ENCODE results near the gene CHN2. TPM values are rescaled to one million over a fixed set of nuclear protein-coding genes. Genes with fewer than 3 reads are reported as not detected.

Gene CHN2
- total RNA-seq, 5 donors from 2014 or later (not counting 1 experiment from before 2014, with no cell fraction given): 4.5 to 9.0 (median 6.6) TPM

DNA sequence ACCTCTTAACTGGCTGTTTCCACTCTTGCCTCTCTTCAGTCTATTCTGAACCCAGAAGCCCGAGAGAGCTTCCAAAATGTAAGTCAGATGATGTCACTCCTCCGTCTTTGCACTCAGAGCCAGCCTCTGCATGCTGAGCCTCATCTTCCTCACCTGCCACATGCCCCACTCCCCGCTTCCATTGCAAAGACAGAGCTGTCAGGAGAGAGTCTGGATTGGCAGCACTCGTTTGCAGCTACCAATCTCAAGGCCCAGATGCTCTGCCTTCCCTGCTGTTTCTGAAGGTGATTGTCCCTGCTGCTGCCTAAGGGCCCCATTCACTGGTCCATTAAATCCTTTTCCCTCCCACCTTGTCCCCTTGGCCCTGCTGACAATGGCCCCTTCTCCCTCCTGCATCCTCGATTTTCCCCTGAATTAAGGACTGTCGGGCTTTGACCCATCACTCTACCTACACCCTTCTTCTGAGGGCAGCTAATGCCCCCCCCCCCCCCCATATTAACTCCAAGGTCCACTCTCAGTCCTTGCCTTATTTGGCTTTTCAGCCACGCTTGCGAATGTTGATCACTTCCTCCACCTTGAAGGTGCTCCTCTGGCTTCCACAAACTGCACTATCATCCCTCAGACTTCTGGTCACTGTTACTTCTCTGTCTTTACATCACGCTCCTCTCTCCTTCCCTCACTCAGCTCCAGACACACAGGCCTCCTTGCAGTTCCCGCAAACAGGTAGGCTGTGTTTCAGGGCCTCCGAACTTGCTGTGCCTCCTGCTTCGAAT, 98.5 kb downstream of the CHN2 start:
- no peaks in the 10 kb centered on the region for H3K27me3 Mint-ChIP-seq
- no peak overlapping the region for H3K27ac ChIP-seq (ENCODE audit: low read length)
- H3K4me3 Mint-ChIP-seq: no peak overlapping the region
- peaks cover 0 to 5% (median 5%) of the 10 kb centered on the region in 3 donors for H3K4me1 Mint-ChIP-seq
- ATAC-seq (replicated peaks in 1 of 4) (no peak), DNase-seq (no peak)
- CTCF ChIA-PET: no interaction called here
- H3K9me3 Mint-ChIP-seq: no peaks in the 10 kb centered on the region
- POLR2A ChIA-PET: no interaction called here
- 88% methylated on average over 10 of the region's 12 CpGs for WGBS (ENCODE audit: insufficient coverage)
- H3K36me3 ChIP-seq (ENCODE audit: control insufficient read depth in 2 of 2, extremely low read depth in 1 of 2, insufficient read depth in 1 of 2, low read length in 1 of 2): no peaks in the 10 kb centered on the region
- peaks cover 0 to 4% of the 10 kb centered on the region in 2 experiments for H3K27me3 ChIP-seq (replicated peaks in 1 of 2; ENCODE audit: control insufficient read depth in 2 of 2, extremely low read depth in 1 of 2, insufficient read depth in 2 of 2, low read length in 1 of 2)
- no peaks in the 10 kb centered on the region for H3K9me3 ChIP-seq
- no peaks in the 10 kb centered on the region for H3K36me3 Mint-ChIP-seq
- no peaks in the 10 kb centered on the region for H3K4me1 ChIP-seq (ENCODE audit: control insufficient read depth in 1 of 2, extremely low read depth in 1 of 2, insufficient read depth in 2 of 2, low read length in 2 of 2)
- no peak overlapping the region for H3K27ac Mint-ChIP-seq
- no peak overlapping the region for H3K4me3 ChIP-seq (ENCODE audit: control insufficient read depth in 1 of 2, extremely low read depth in 1 of 2, low read length in 1 of 2)

DNA sequence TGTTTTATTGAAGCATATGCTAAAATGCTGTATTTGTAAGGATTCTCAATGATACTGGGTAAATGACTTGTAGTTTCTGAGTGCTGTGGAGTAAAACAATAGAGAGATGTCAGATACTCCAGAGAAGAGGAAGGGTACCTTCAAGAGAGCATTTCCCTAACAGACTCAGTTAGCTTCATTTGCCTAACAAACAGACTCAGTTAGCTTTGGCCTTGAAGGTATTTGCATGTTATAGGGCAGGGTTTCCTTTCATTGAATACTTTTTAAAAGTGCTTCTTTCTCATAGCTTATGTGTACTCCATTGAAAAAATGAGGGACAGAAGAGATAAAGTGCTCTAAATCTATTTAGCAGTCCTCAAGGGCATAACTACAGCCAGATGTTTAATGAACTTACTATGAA, 101.8 kb downstream of the CHN2 start:
- no peaks in the 10 kb centered on the region for H3K36me3 ChIP-seq (ENCODE audit: control insufficient read depth in 2 of 2, extremely low read depth in 1 of 2, insufficient read depth in 1 of 2, low read length in 1 of 2)
- CTCF ChIA-PET: no interaction called here
- H3K9me3 ChIP-seq: no peaks in the 10 kb centered on the region
- no peaks in the 10 kb centered on the region for H3K27me3 Mint-ChIP-seq
- H3K36me3 Mint-ChIP-seq: no peaks in the 10 kb centered on the region
- no peak for ATAC-seq (replicated peaks in 1 of 4)
- POLR2A ChIA-PET: no interaction called here
- no peak overlapping the region for H3K27ac ChIP-seq (ENCODE audit: low read length)
- H3K4me3 Mint-ChIP-seq: no peak overlapping the region
- H3K4me1 Mint-ChIP-seq: no peaks in the 10 kb centered on the region
- no peak overlapping the region for H3K4me3 ChIP-seq (ENCODE audit: control insufficient read depth in 1 of 2, extremely low read depth in 1 of 2, low read length in 1 of 2)
- H3K27me3 ChIP-seq (replicated peaks in 1 of 2; ENCODE audit: control insufficient read depth in 2 of 2, extremely low read depth in 1 of 2, insufficient read depth in 2 of 2, low read length in 1 of 2): peaks cover 0 to 4% of the 10 kb centered on the region in 2 experiments
- no peak for DNase-seq
- H3K9me3 Mint-ChIP-seq: no peaks in the 10 kb centered on the region
- H3K4me1 ChIP-seq (ENCODE audit: control insufficient read depth in 1 of 2, extremely low read depth in 1 of 2, insufficient read depth in 2 of 2, low read length in 2 of 2): no peaks in the 10 kb centered on the region
- H3K27ac Mint-ChIP-seq: no peak overlapping the region

GRCh38 chr7:29297194-29297890, 102.8 kb downstream of the CHN2 start:
- H3K27me3 ChIP-seq (replicated peaks in 1 of 2; ENCODE audit: control insufficient read depth in 2 of 2, extremely low read depth in 1 of 2, insufficient read depth in 2 of 2, low read length in 1 of 2): peaks cover 0 to 4% of the 10 kb centered on the region in 2 experiments
- no peaks in the 10 kb centered on the region for H3K36me3 Mint-ChIP-seq
- 90% methylated on average over 12 of the region's 16 CpGs for WGBS (ENCODE audit: insufficient coverage)
- H3K27me3 Mint-ChIP-seq: no peaks in the 10 kb centered on the region
- ChIA-PET POLR2A (no interaction called here), CTCF (no interaction called here)
- ATAC-seq (replicated peaks in 1 of 4) (no peak), DNase-seq (no peak)
- no peaks in the 10 kb centered on the region for H3K36me3 ChIP-seq (ENCODE audit: control insufficient read depth in 2 of 2, extremely low read depth in 1 of 2, insufficient read depth in 1 of 2, low read length in 1 of 2)
- no peaks in the 10 kb centered on the region for H3K4me1 Mint-ChIP-seq
- no peak overlapping the region for H3K4me3 Mint-ChIP-seq
- no peaks in the 10 kb centered on the region for H3K9me3 ChIP-seq
- no peak overlapping the region for H3K27ac Mint-ChIP-seq
- H3K27ac ChIP-seq (ENCODE audit: low read length): no peak overlapping the region
- H3K9me3 Mint-ChIP-seq: no peaks in the 10 kb centered on the region
- H3K4me3 ChIP-seq (ENCODE audit: control insufficient read depth in 1 of 2, extremely low read depth in 1 of 2, low read length in 1 of 2): no peak overlapping the region
- no peaks in the 10 kb centered on the region for H3K4me1 ChIP-seq (ENCODE audit: control insufficient read depth in 1 of 2, extremely low read depth in 1 of 2, insufficient read depth in 2 of 2, low read length in 2 of 2)

- ATAC-seq (replicated peaks in 1 of 4) (no peak), DNase-seq (no peak)
- H3K27ac ChIP-seq (ENCODE audit: low read length): no peak overlapping the region
- H3K4me1 ChIP-seq (ENCODE audit: control insufficient read depth in 1 of 2, extremely low read depth in 1 of 2, insufficient read depth in 2 of 2, low read length in 2 of 2): no peaks in the 10 kb centered on the region
- Mint-ChIP-seq H3K4me1 (no peaks in the 10 kb centered on the region), H3K9me3 (no peaks in the 10 kb centered on the region), H3K36me3 (no peaks in the 10 kb centered on the region), H3K27ac (no peak overlapping the region), H3K27me3 (no peaks in the 10 kb centered on the region), H3K4me3 (no peak overlapping the region)
- CTCF ChIA-PET: no interaction called here
- POLR2A ChIA-PET: no interaction called here
- no peaks in the 10 kb centered on the region for H3K27me3 ChIP-seq (replicated peaks in 1 of 2; ENCODE audit: control insufficient read depth in 2 of 2, extremely low read depth in 1 of 2, insufficient read depth in 2 of 2, low read length in 1 of 2)
- H3K9me3 ChIP-seq: no peaks in the 10 kb centered on the region
- no peaks in the 10 kb centered on the region for H3K36me3 ChIP-seq (ENCODE audit: control insufficient read depth in 2 of 2, extremely low read depth in 1 of 2, insufficient read depth in 1 of 2, low read length in 1 of 2)
- WGBS (ENCODE audit: insufficient coverage): no CpG with 5 or more reads among the region's 6 CpGs
- no peak overlapping the region for H3K4me3 ChIP-seq (ENCODE audit: control insufficient read depth in 1 of 2, extremely low read depth in 1 of 2, low read length in 1 of 2)
These were observed 104.5 kb downstream of the CHN2 start for GRCh38 chr7:29299086-29299485.

- ChIA-PET CTCF (no interaction called here), POLR2A (no interaction called here)
- H3K4me3 Mint-ChIP-seq: no peak overlapping the region
- WGBS (ENCODE audit: insufficient coverage): 93% methylated on average over 4 of the region's 4 CpGs
- H3K4me1 ChIP-seq (ENCODE audit: control insufficient read depth in 1 of 2, extremely low read depth in 1 of 2, insufficient read depth in 2 of 2, low read length in 2 of 2): no peaks in the 10 kb centered on the region
- H3K36me3 ChIP-seq (ENCODE audit: control insufficient read depth in 2 of 2, extremely low read depth in 1 of 2, insufficient read depth in 1 of 2, low read length in 1 of 2): no peaks in the 10 kb centered on the region
- H3K36me3 Mint-ChIP-seq: no peaks in the 10 kb centered on the region
- no peaks in the 10 kb centered on the region for H3K9me3 ChIP-seq
- no peak overlapping the region for H3K27ac ChIP-seq (ENCODE audit: low read length)
- H3K27me3 ChIP-seq (replicated peaks in 1 of 2; ENCODE audit: control insufficient read depth in 2 of 2, extremely low read depth in 1 of 2, insufficient read depth in 2 of 2, low read length in 1 of 2): no peaks in the 10 kb centered on the region
- no peak for ATAC-seq (replicated peaks in 1 of 4)
- no peaks in the 10 kb centered on the region for H3K27me3 Mint-ChIP-seq
- no peaks in the 10 kb centered on the region for H3K9me3 Mint-ChIP-seq
- no peak for DNase-seq
- no peak overlapping the region for H3K27ac Mint-ChIP-seq
- H3K4me3 ChIP-seq (ENCODE audit: control insufficient read depth in 1 of 2, extremely low read depth in 1 of 2, low read length in 1 of 2): no peak overlapping the region
- no peaks in the 10 kb centered on the region for H3K4me1 Mint-ChIP-seq
These were observed 105.5 kb downstream of the CHN2 start for GRCh38 chr7:29300026-29300480.

- DNase-seq: no peak
- no peak overlapping the region for H3K4me3 ChIP-seq (ENCODE audit: control insufficient read depth in 1 of 2, extremely low read depth in 1 of 2, low read length in 1 of 2)
- WGBS (ENCODE audit: insufficient coverage): no CpG with 5 or more reads among the region's 1 CpG
- H3K36me3 ChIP-seq (ENCODE audit: control insufficient read depth in 2 of 2, extremely low read depth in 1 of 2, insufficient read depth in 1 of 2, low read length in 1 of 2): no peaks in the 10 kb centered on the region
- H3K36me3 Mint-ChIP-seq: no peaks in the 10 kb centered on the region
- CTCF ChIA-PET: interaction anchor here (0.5 to 0.8 kb wide), 3 partner anchors 13 to 109 kb away, joined by 3 read pairs; no protein-coding TSS in a partner anchor
- no peak overlapping the region for H3K4me3 Mint-ChIP-seq
- H3K9me3 Mint-ChIP-seq: no peaks in the 10 kb centered on the region
- no peaks in the 10 kb centered on the region for H3K27me3 ChIP-seq (replicated peaks in 1 of 2; ENCODE audit: control insufficient read depth in 2 of 2, extremely low read depth in 1 of 2, insufficient read depth in 2 of 2, low read length in 1 of 2)
- no peak overlapping the region for H3K27ac ChIP-seq (ENCODE audit: low read length)
- H3K4me1 Mint-ChIP-seq: no peaks in the 10 kb centered on the region
- no peaks in the 10 kb centered on the region for H3K4me1 ChIP-seq (ENCODE audit: control insufficient read depth in 1 of 2, extremely low read depth in 1 of 2, insufficient read depth in 2 of 2, low read length in 2 of 2)
- H3K9me3 ChIP-seq: no peaks in the 10 kb centered on the region
- ATAC-seq (replicated peaks in 1 of 4): no peak
- POLR2A ChIA-PET: no interaction called here
- H3K27ac Mint-ChIP-seq: no peak overlapping the region
- H3K27me3 Mint-ChIP-seq: no peaks in the 10 kb centered on the region
These were observed 106.1 kb downstream of the CHN2 start for GRCh38 chr7:29300649-29301048.

Data from T-cell (primary cell).